ENCODE results near the gene POLR3C. TPM values are rescaled to one million over a fixed set of nuclear protein-coding genes. Genes with fewer than 3 reads are reported as not detected.

The POLR3C gene
- total and polyA plus RNA-seq, 2 donors from 2014 or later, result 16.1 to 30.0 TPM

- Histone ChIP-seq H3K9ac (ENCODE audit: low read length in 3 of 3) (no peak overlapping the region), H3K4me3 (ENCODE audit: low read length in 3 of 3) (no peak overlapping the region), H3K27me3 (ENCODE audit: control insufficient read depth, insufficient read depth, low read length) (no peaks in the 10 kb centered on the region), H3K36me3 (ENCODE audit: control insufficient read depth in 2 of 3, insufficient read depth in 3 of 3, low read length in 3 of 3) (peaks cover 5 to 24% (median 17%) of the 10 kb centered on the region in 3 donors), H3K4me1 (ENCODE audit: control insufficient read depth in 2 of 3, insufficient read depth in 2 of 3, low read depth in 1 of 3, low read length in 3 of 3) (peaks cover 3 to 11% (median 5%) of the 10 kb centered on the region in 3 donors), H3K9me3 (ENCODE audit: control insufficient read depth in 2 of 3, insufficient read depth in 1 of 3, low read length in 3 of 3) (no peaks in the 10 kb centered on the region), H3K27ac (ENCODE audit: low read depth in 2 of 2, low read length in 2 of 2) (no peak overlapping the region)
- DNase-seq (no peak), FAIRE-seq (no peak)
- intact Hi-C loops (cut with DNase I), result loop anchor here (5.0 to 10.0 kb wide), 2 partner anchors 119 to 167 kb away; no protein-coding TSS in a partner anchor
- TF ChIP-seq CTCF (IDR thresholded peaks at IDR 0.05; ENCODE audit: borderline replicate concordance, extremely low read depth, insufficient read depth), result no peak
Observed at GRCh38 chr1:145847827-145848226, 23.8 kb downstream of the POLR3C start.

GRCh38 chr1:145849356-145850160 lies 25.6 kb downstream of the POLR3C start:
- TF ChIP-seq CTCF (IDR thresholded peaks at IDR 0.05; ENCODE audit: borderline replicate concordance, extremely low read depth, insufficient read depth), result peak; percentile 2
- Histone ChIP-seq H3K36me3 (ENCODE audit: control insufficient read depth in 2 of 3, insufficient read depth in 3 of 3, low read length in 3 of 3) (peaks cover 6 to 32% (median 24%) of the 10 kb centered on the region in 3 donors), H3K27me3 (ENCODE audit: control insufficient read depth, insufficient read depth, low read length) (no peaks in the 10 kb centered on the region), H3K27ac (ENCODE audit: low read depth in 2 of 2, low read length in 2 of 2) (no peak overlapping the region), H3K9ac (ENCODE audit: low read length in 3 of 3) (no peak overlapping the region), H3K9me3 (ENCODE audit: control insufficient read depth in 2 of 3, insufficient read depth in 1 of 3, low read length in 3 of 3) (no peaks in the 10 kb centered on the region), H3K4me1 (ENCODE audit: control insufficient read depth in 2 of 3, insufficient read depth in 2 of 3, low read depth in 1 of 3, low read length in 3 of 3) (peaks cover 3 to 11% (median 5%) of the 10 kb centered on the region in 3 donors), H3K4me3 (ENCODE audit: low read length in 3 of 3) (no peak overlapping the region)
- intact Hi-C loops (cut with DNase I), result loop anchor here (5.0 to 10.0 kb wide), 2 partner anchors 118 to 165 kb away; no protein-coding TSS in a partner anchor
- FAIRE-seq (no peak), DNase-seq (peak in 3 of 5 donors; percentile 7 to 66 (median 48))

- DNase-seq, result no peak
- Histone ChIP-seq H3K4me1 (ENCODE audit: control insufficient read depth in 2 of 3, insufficient read depth in 2 of 3, low read depth in 1 of 3, low read length in 3 of 3) (peaks cover 0 to 9% (median 0%) of the 10 kb centered on the region in 3 donors), H3K9me3 (ENCODE audit: control insufficient read depth in 2 of 3, insufficient read depth in 1 of 3, low read length in 3 of 3) (no peaks in the 10 kb centered on the region), H3K4me3 (ENCODE audit: low read length in 3 of 3) (no peak overlapping the region), H3K27me3 (ENCODE audit: control insufficient read depth, insufficient read depth, low read length) (no peaks in the 10 kb centered on the region), H3K9ac (ENCODE audit: low read length in 3 of 3) (no peak overlapping the region), H3K36me3 (ENCODE audit: control insufficient read depth in 2 of 3, insufficient read depth in 3 of 3, low read length in 3 of 3) (peaks cover 8 to 32% (median 27%) of the 10 kb centered on the region in 3 donors), H3K27ac (ENCODE audit: low read depth in 2 of 2, low read length in 2 of 2) (no peak overlapping the region)
- TF ChIP-seq CTCF (IDR thresholded peaks at IDR 0.05; ENCODE audit: borderline replicate concordance, extremely low read depth, insufficient read depth), result no peak
- intact Hi-C loops (cut with DNase I), result no loop called here
- FAIRE-seq, result no peak
Observed at GRCh38 chr1:145855426-145855948, 31.5 kb downstream of the POLR3C start.

All from kidney (tissue), 14 donors.